Dermis blood vessel endothelial cell (primary cell): ENCODE data around the gene CTDP1. TPM values are rescaled to one million over a fixed set of nuclear protein-coding genes. Genes with fewer than 3 reads are reported as not detected.

Source experiments
- DNase-seq: peaks from one replicate; pipeline ENCODE4 v3.0.0; 2010
- total RNA-seq: library from RNA; depleted of rRNA; stranded (reverse); fragments of >200 nt; gene quantifications from 2 replicates; pipeline ENCODE4 v1.2.3, GENCODE V29; 2014

Gene CTDP1
- total RNA-seq, 1 donor from 2014 or later: 31.1 TPM

DNA sequence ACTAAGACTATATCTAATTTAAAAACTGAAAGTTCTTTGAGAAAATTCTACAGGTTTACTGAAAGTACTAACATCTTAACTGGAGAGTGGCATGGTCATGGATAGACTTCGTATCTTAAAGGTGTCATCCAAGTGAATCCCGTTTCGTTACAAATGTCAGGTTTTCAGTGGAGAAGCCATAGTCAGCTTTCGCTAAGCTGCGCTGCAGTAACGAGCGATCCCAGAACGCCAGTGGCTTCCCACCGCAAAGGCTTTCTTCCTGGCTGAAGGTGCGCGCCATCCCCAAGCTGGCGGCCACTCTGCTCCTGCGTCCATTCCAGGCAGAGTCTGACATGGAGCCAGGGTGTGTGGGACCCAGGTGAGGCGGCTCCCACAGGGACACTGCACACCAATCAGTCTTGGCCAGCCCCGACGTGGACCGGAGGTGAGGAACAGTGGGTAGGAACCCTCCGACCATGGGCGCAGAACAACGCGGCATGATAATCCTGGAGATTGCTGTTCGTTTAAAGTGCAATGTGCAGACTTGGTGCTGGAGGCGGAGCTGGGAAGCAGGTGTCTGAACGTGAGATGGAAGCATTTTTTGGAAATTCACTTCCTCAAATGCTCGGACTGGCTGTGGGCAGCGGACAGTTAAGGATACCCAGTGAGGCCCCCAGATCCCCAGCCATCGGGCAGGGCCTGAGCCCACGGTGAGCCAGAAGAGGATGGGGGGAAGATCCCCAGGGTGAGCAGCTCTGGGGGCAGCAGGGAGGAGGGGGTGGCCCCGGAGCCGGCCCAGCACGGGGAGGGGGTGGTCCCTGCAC, 90.3 kb downstream of the CTDP1 start:
- DNase-seq: no peak

DNA sequence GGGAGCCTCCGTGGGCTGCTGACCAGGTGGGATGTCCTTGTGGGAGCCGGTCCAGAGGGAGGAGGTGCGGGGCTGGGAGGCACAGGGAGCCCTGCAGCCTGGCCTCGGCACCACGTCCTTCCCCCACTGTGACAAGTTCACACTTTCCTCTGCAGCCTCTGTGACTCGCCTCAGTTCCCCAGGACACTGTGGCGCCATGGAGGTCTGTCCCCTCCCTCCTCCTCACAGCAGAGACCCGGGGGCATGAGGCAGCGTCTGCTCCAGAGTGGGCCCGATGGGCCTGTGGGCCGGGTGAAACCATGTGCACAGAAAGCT, 90.9 kb downstream of the CTDP1 start:
- DNase-seq: no peak

DNA sequence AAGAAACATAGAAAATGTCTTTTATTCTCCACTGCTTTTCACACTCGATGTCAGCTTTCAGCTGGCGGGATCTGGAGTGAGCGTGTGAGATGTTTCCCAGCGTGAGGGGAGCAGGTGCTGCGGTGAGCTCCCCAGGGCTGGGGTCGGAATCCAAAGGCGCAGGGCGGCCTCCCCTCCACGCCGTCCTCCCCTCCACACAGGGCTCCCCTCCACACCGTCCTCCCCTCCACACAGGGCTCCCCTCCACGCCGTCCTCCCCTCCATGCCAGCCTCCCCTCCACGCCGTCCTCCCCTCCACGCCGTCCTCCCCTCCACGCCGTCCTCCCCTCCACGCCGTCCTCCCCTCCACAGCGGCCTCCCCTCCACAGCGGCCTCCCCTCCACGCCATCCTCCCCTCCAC, 91.2 kb downstream of the CTDP1 start:
- DNase-seq: no peak

DNA sequence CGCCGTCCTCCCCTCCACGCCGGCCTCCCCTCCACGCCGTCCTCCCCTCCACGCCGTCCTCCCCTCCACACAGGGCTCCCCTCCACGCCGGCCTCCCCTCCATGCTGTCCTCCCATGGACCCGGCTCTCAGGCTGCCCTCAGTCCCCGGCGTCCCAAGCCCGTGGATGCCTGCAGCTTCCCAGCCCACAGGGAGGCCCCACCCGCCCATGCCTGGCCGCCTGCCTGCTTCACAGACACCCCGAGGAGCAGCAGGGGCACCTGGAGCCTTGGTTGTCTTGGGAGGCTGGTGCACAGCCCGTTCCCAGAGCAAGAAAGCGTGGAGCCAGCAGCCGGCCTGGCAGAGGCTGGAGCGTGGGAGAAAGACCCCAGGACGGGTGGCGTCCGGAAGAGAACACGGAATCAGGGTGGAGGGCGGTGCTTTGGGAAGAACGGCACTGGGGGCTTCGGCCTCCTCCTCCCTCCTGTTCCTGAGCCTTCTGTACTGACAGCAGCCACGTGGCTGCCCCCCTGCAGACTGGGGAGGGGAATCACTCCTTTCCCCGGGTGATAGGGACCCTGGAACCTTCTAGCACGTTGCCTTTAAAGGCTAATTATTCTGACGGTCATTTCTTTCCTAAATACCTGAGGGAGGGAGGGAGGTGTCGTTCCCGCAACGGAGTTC, 92.0 kb downstream of the CTDP1 start:
- DNase-seq: no peak

DNA sequence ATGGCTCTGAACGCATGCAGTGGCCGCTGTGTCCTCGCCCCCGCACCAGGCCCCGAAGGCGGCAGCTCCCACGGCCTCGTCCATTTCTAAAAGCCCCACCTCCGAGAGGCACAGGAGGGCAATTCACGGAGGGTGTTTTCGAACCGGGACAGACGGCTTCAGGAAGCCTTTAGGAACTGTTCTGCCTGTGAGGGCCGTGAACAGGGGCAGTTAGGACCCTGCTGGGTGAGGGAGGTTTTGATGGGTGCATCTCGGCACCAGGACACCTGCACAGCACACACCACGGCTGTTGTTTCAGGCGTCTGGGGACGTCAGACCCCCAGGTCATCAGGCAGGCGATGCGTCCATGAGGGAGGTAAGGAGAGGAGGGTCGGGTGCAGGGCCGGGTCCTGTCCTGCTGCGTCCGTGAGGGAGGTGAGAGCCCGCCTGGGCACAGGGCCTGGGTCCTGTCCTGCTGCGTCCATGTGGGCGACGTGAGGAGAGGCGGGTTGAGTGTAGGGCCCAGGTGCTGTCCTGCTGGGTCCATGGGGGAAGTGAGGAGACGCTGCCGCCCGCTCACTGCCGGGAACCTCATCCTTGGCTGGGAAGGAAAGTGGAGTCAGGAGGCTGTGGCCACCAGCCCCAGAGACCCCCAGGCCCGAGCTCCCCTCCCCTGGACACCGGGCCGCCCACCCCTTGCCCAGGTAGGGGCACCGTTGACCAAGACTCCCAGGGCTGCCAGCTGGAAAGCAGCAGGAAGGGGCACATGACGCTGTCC, 92.7 kb downstream of the CTDP1 start:
- no peak for DNase-seq

DNA sequence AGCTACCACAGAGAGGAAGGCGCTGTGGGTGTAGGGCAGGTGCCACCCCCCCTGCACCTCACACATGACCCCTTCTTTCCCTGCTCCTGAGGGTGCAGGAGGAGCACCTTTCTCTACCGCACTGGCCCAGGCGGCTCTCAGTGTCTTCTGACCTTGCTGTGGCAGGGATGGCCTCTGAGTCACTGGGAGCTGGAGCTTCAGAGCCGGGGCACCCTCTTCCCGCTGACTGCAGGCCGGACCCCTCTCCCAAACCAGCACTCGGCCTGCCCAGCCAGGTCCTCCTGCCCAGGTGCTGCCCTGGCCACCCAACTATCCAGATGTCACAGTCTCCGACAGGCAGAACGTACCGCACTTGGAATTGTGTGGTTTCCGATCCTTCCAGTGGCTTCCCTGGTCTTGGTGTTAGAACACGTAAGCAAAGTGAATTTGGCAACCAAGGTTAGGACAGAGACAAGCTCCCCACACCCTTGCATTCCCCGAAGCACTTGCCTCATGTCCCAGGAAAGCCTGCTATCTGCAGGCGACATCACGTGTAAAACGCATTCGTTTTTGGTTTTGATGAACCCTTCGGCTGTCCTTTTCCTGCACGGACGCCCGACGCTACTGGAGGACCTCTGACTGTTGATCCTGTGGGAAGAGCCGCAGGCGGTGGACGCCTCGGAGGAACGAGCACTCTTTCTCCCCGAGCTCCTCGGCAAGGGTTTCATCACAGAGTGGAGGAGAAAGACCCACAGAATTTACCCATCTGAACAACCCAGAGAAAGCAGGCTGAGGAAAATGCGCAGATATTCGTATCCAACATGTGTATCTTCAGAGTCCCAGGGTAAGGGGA, 93.5 kb downstream of the CTDP1 start:
- DNase-seq: no peak

DNA sequence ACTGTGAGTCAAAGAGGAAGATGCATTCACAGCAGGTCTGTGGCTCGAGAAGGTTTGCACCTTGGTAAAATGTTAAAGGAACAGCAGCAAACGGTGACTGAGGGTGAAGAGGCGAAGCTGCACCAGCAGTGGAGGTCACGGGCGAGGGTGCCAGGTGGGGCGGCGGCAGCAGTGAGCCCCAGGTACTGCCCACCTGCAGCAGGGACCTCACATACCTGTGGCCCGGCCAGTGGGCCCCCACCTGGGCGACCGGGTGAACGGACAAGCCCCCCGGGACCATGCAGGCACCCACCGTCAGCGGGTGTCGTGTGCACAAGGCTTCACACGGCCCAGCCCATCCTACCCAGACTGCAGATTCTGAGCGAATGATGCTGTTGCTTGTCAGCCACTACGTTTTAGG, 94.5 kb downstream of the CTDP1 start:
- DNase-seq: no peak

DNA sequence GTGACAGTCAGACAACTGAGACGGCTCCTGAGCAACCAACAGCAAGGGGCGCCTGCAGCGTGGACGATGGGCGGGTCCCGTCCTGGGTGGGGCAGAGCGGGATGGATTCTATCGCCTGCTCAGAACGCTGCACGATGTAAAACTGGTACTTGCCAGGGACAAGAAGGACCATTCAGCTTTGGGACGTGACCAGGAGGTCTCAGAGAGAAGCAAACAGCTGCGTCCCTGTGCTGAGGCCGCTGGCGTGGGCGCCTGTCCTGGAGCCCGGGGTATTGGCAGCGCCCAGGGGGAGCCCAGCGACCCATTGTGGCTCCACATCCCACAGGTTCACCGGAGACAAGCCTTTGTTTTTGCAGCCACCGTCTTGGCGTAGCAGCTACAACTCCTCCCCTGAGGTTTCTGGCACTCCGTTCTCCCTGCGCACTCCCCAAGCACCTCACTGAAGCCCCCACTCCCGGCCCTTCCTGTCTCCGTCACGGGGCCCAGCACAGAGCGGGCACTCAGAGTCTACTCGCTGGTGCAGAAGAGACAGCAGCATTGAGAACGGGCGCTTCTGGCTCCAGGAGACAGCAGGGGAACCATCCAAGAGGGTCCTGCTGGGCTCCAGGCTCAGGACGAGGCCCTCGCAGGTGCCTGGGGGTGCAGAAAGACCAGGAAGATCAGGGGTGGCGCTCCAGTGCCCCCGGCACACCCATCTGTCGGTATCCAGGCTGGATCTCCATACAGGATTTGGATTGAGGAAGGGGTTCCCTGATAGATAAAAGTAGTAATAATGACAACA, 96.0 kb downstream of the CTDP1 start:
- no peak for DNase-seq

DNA sequence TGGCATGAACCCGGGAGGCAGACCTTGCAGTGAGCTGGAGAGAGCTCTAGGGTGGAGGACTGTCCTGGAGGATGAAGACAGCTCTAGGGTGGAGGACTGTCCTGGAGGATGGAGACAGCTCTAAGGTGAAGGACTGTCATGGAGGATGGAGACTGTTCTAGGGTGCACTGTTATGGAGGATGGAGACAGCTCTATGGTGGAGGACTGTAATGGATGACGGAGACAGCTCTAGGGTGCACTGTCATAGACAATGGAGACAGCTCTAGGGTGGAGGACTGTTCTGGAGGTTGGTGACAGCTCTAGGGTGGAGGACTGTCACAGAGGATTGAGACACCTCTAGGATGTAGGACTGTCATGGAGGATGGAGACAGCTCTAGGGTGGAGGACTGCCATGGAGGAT, 97.1 kb downstream of the CTDP1 start:
- no peak for DNase-seq

DNA sequence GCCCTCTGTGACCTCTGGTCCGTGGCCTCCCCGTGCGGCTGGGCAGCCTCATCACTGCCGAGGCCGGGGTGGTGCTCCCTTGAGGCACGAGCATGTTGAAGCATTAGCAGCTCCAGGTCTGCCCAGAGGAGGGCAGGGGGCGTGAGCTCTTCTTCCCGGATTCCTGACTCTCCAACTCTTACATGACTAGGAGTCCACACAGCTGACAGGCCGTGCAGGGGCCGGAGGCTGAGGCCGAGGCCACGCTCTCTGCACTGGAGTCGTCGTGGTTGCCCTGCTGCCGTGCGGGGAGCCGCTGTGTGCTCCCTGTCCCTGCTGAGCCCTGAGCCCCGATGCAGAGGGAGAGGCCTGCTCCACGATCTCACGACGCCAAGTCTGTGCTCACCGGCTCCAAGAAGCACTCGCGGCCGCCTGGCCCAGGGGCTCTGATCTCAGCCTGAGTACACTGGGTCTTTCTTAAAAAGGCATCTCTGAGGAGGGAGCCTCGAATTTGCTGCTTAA, 98.7 kb downstream of the CTDP1 start:
- DNase-seq: no peak

DNA sequence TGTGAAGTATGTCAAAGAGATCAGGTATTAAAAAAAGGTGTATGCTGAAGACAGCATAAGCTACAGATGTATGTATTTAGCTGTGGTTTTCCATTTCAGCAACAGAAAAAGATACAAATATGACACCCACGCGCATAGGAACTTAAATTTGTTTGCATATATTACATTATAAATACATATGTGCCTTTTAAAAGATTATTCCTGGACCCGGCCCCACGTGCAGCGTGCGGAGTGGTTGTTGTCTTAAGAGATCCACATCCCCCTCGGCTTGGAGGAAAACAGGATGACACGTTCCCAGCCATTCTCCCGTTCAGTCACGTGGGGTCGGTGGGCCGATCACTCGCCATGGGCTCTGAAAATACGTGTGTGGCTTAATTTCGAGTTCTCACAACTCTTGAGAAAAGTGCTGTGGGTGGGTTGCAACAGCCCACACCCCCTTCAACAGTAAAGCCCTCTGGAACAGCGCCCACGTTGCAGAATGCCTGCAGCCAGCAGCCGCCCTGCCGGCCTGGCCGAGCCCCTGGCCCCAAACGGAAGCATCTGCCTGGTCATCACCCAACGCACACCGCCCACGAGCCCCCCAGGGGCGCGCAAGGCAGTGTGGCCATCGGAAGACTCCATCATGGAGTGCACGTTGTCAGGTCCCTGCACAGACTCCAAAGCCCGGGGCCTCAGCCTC, 99.6 kb downstream of the CTDP1 start:
- DNase-seq: no peak

DNA sequence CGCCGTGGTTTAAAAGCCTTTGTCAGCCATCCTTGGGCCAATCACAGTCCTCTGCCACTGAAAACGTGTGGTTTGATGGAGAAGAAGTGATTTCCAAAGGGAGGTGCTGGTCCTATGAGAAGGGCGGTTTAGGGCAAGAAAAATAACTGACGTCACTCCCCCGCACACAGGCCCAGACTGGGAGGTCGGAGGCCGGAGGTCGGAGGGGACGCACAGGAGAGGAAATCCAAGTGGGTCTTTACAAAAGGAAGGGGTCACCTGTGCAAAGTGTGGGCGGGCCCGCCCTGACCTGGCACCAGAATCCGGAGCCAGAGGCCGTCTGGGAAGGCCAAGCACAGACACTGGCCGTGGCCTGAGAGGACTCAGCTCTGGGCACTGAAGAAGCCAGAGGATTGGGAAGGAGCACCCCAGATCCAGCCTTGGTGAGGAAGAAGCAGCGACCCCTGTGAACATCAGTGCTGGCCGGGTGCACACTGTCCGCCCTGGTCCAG, 100.1 kb downstream of the CTDP1 start:
- DNase-seq: no peak

DNA sequence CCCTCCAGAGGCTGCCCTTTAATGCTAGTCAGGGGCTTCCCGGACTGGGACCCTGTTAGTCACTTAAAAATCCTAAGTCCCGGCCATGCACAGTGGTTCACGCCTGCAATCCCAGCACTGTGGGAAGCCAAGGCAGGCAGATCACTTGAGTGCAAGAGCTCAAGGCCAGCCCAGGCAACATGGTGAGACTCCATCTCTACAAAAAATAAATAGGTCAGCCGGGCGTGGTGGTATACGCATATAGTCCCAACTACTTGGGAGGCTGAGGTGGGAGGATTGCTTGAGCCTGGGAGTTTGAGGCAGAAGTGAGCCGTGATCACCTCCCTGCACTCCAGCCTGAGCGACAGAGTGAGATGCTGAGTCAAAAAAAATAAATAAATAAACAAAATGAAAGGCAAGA, 100.9 kb downstream of the CTDP1 start:
- DNase-seq: no peak

DNA sequence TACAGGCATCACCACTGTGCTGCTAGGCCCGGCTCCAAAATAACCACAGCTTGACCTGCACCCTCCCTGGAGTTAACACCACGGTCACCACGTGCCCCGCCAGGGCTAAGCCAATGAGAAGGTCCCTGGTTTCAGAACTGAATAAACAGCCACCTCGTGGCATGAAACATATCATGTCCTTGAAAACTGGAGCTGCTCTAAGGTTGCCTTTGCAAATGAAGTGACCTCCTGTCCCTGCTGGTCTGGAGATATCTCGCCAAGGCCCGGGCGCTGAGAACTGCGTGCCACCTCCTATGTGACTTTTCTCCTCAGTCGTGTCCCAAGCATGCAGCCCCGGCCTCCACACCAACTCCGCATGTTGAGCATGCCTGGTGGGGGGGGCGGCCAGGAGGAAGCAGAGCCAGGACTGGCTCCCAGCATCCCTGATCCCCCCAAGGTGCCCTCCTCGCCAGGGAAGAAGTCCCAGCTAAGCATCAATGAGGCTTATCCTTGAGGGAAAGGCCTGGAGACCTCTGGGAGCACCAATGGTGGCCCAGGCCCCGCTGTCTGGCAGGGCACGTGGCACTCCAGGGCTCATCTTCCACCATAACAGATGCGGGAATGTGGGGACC, 101.8 kb downstream of the CTDP1 start:
- no peak for DNase-seq

DNA sequence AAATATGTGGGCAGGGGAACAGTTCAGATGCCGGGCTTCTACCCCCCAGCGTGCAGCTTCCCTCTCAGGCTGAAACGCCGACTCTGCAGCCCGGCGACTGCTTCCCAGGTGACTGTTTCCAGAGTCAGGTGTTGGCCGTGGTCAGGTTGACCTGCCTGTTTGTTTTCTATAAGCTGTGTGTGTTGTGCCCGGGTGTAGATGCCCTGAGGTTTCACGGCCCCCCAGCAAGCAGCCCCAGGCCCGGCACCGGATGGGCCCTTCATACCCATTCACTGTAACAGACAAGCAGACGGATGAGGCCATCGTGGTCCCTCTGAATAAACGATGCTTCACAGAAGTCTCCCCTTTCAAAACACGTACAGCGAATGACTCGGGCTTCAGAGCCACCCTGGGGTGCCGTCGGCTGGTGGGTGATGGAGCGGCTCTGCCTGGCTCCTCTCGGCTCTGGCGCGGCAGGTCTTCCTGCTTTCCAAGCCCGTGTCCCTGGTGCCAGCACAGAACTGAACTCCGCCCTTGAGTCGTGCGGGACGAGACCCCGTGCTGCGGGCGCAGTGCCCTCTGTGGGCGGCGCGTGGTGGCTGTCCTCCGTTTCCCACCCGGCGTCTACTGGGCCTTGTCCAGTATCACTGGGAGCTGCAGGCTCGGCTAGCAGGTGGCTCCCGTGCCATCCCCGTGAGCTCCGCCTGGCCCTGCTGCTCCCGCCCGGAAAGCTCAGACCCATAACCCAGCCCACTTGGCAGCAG, 103.1 kb downstream of the CTDP1 start:
- no peak for DNase-seq

DNA sequence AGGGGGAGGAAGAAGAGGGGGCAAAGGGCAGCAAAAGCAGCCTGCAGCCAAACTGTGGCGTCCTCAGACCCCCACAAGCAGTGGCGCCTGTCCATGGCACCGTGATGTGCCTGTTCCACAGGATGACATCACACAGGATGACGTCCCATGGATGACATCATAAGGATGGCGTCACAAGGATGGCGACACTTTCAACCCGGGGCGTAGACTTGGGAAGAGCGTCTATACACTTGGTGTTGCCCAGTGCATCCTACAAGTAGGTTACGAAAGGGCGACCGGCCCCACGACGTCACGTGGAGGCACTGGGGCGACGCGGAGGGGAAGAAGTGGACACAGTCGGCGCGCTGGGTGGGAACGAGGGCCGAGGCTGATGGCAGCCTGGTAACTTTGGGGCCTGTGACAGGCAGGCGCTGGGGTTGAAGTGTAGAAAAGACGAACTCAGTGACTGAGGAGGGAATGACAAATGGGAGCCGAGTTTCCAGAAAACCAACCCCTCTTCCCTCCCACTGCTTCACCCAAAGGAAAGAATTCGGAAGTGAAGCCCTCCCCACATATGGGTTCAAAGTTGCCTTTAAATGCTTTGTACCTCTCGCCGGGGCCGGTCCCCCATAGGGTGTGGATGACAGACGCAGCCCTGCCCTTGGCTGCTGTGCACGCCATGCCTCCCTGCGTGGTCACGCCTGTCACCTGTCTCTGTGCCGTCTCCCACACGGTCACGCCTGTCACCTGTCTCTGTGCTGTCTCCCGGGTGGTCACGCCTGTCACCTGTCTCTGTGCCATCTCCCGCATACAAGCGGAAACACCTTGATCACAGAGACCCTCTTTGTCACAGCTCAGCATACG, 104.7 kb downstream of the CTDP1 start:
- no peak for DNase-seq

DNA sequence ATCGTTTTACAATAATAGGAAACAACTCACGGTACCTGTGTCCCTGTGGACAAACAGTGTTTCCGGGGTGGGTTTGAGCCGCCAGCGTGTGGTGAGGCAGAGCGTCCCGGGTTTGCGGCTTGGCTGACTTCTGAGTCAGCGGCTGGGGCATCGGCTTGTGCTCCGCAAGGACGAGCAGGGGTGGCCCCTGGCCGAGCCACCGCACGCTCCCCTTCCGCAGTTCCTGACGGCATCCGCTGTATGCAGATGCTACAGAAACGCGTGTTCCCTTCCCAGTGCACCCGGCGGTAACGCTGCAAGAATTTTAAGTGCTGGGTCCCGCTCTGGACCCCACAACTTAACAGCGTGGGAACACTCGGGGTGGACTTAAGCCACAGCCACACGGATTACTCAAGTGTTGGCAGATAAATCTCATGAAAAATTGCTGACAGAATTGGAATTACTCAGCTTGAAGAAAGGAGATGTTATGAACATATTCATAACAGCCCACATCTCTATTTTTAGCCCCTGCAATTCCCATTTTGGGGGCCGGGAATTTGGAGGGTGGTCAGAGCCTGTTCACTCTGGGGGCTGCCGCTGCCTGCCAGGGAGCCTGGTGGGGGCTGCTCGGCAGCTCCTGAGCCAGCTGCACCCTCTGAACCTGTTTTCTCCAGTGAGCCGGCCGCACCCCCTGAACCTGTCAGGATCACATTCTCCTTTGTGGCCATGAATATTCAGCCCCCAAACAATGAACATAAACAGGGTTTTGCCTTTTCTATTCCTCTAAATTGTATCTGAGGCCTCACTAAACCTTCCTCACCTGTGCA, 105.6 kb downstream of the CTDP1 start:
- DNase-seq: no peak

DNA sequence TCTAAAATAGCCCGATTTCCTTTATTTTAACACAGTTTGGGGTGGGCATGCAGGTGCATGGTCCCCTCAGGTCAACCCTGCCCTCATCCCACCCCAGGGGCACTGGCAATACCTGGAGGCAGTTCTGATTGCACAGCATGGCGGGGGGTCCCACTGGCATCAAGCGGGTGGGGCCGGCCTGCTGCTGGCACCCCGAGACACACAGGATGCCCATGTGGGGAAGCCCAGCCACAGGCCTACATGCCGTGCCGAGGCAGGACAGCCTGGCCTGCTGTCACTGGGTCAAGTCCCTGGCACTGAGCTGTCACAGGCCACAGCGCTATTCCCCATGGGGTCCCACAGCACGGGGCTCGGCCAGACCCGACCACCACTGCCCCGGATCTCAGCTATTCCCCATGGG, 106.2 kb downstream of the CTDP1 start:
- no peak for DNase-seq
